ENCODE data around the gene RAB3IP.
"Not testable (repeated sequence)": the region's sequence is repeated elsewhere in the genome, so short reads cannot be mapped to it uniquely, and the experiment has no call there.

The RAB3IP gene

GRCh38 chr12:69756088-69756755 is 17.6 kb downstream of the RAB3IP start:
- DNase-seq = no peak

- DNase-seq = no peak
Measured at GRCh38 chr12:69758105-69758504, 19.4 kb downstream of the RAB3IP start.

GRCh38 chr12:69759581-69759980 is 20.9 kb downstream of the RAB3IP start:
- DNase-seq = not testable (repeated sequence)

- no peak for DNase-seq
Measured at GRCh38 chr12:69765515-69765914, 26.9 kb downstream of the RAB3IP start.

GRCh38 chr12:69766260-69766659 is 27.6 kb downstream of the RAB3IP start:
- no peak for DNase-seq

- DNase-seq = no peak
Measured at GRCh38 chr12:69779928-69780327, 41.3 kb downstream of the RAB3IP start.

GRCh38 chr12:69783365-69783764 is 44.7 kb downstream of the RAB3IP start:
- DNase-seq = no peak

- DNase-seq = no peak
Measured at GRCh38 chr12:69789351-69789750, 50.7 kb downstream of the RAB3IP start.

- no peak for DNase-seq
Measured at GRCh38 chr12:69792533-69792932, 53.9 kb downstream of the RAB3IP start.

GRCh38 chr12:69807101-69807897 is 68.6 kb downstream of the RAB3IP start:
- DNase-seq = not testable (repeated sequence)

GRCh38 chr12:69810870-69811498 is 72.3 kb downstream of the RAB3IP start:
- no peak for DNase-seq

- no peak for DNase-seq
Measured at GRCh38 chr12:69816082-69816481, 77.4 kb downstream of the RAB3IP start.

- DNase-seq = no peak
Measured at GRCh38 chr12:69821032-69821455, 82.4 kb downstream of the RAB3IP start.

- peak; percentile 64 for DNase-seq
Measured at GRCh38 chr12:69821456-69822159, 82.9 kb downstream of the RAB3IP start.

- DNase-seq = no peak
Measured at GRCh38 chr12:69822201-69822860, 83.7 kb downstream of the RAB3IP start.

GRCh38 chr12:69824028-69824427 is 85.4 kb downstream of the RAB3IP start:
- no peak for DNase-seq

- DNase-seq = no peak
Measured at GRCh38 chr12:69824966-69825560, 86.4 kb downstream of the RAB3IP start, which contains the start of gene MYRFL. MYRFL (plus strand) TSS chr12:69825227; CDS start chr12:69825518, 291 bp downstream.

GRCh38 chr12:69828897-69829296 is 90.2 kb downstream of the RAB3IP start:
- DNase-seq = no peak

- no peak for DNase-seq
Measured at GRCh38 chr12:69833696-69834095, 95.0 kb downstream of the RAB3IP start.

GRCh38 chr12:69834147-69834546 is 95.5 kb downstream of the RAB3IP start:
- DNase-seq = no peak

GRCh38 chr12:69834576-69834975 is 95.9 kb downstream of the RAB3IP start:
- DNase-seq = no peak

GRCh38 chr12:69835081-69835480 is 96.4 kb downstream of the RAB3IP start:
- DNase-seq = no peak

Measured in COR-L47 (cell line).